ENCODE results near the gene DPF3. TPM values are rescaled to one million over a fixed set of nuclear protein-coding genes. Genes with fewer than 3 reads are reported as not detected.
A peak's percentile ranks its signal among the peaks of the same experiment; 100 is the strongest.

The DPF3 gene
- total and polyA plus RNA-seq, 9 of the 15 experiments (the other 6 are each of a cell fraction or from before 2014, with no cell fraction given), result 0.21 to 4.9 (median 1.2) TPM

DNA sequence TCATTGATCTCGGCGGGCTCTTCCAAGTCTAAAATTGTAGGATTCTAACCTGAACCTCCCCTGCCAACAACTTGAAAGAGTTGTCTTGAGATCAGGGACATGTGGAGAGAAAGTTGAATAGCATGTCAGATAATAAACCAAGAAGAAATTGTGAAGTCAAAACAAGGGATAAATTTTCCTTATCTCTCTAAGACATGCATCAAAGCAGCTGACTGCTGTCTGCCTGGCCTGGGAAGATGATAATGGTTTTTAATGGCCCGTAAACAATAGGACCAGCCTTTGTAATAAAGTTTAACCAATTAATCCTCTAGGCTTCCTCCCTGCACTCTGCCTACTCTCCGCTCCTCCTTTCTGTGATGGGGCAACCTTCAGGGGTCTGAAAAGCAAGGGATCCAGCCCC lies 67.9 kb downstream of the DPF3 start (continued):
- TF ChIP-seq RHOXF2B (CRISPR knock-in tag; conservative IDR thresholded peaks at IDR 0.05) (no peak), MAZ (CRISPR knock-in tag; conservative IDR thresholded peaks at IDR 0.05 in 1 of 2, IDR thresholded peaks at IDR 0.05 in 1 of 2) (no peak), SMAD4 (CRISPR knock-in tag; conservative IDR thresholded peaks at IDR 0.05) (peak; percentile 100), FUS (optimal IDR thresholded peaks at IDR 0.05; ENCODE audit: low read depth, low read length) (no peak), ZNF778 (CRISPR knock-in tag; IDR thresholded peaks at IDR 0.05) (no peak), PCBP2 (IDR thresholded peaks at IDR 0.05; ENCODE audit: low read depth, low read length, poor library complexity, severe bottlenecking) (no peak), ZNF41 (CRISPR knock-in tag; conservative IDR thresholded peaks at IDR 0.05) (no peak), ZNF280A (IDR thresholded peaks at IDR 0.05; ENCODE audit: low read depth, partially characterized antibody) (no peak), THRAP3 (IDR thresholded peaks at IDR 0.05; ENCODE audit: borderline replicate concordance) (no peak), ZNF583 (CRISPR knock-in tag; IDR thresholded peaks at IDR 0.05) (no peak), BMI1 (IDR thresholded peaks at IDR 0.05; ENCODE audit: low read length) (no peak), NFE2 (IDR thresholded peaks at IDR 0.05; ENCODE audit: low read depth) (no peak), FOXJ2 (tag; IDR thresholded peaks at IDR 0.05) (peak; percentile 76; the same call in 1 of the 2 replicates), NR2F6 (CRISPR knock-in tag; IDR thresholded peaks at IDR 0.05) (no peak), CEBPB (tag; IDR thresholded peaks at IDR 0.05) (no peak), PHF20 (IDR thresholded peaks at IDR 0.05; ENCODE audit: partially characterized antibody) (no peak), HMGXB4 (CRISPR knock-in tag; IDR thresholded peaks at IDR 0.05) (no peak), NFRKB (IDR thresholded peaks at IDR 0.05; ENCODE audit: low read depth) (no peak), RCOR1 (IDR thresholded peaks at IDR 0.05; ENCODE audit: borderline replicate concordance in 1 of 2, low read depth in 2 of 2, low read length in 2 of 2) (peak; percentile 32 to 87; a peak in 3 of 4 replicates), MECOM (CRISPR knock-in tag; IDR thresholded peaks at IDR 0.05) (peak; percentile 90), UBTF (IDR thresholded peaks at IDR 0.05; ENCODE audit: borderline replicate concordance in 1 of 2, low read depth in 2 of 2, low read length in 2 of 2) (no peak)
- TF ChIP-seq, protein P1, sequence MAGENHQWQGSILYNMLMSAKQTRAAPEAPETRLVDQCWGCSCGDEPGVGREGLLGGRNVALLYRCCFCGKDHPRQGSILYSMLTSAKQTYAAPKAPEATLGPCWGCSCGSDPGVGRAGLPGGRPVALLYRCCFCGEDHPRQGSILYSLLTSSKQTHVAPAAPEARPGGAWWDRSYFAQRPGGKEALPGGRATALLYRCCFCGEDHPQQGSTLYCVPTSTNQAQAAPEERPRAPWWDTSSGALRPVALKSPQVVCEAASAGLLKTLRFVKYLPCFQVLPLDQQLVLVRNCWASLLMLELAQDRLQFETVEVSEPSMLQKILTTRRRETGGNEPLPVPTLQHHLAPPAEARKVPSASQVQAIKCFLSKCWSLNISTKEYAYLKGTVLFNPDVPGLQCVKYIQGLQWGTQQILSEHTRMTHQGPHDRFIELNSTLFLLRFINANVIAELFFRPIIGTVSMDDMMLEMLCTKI (IDR thresholded peaks at IDR 0.05; ENCODE audit: partially characterized antibody), result no peak
- TF ChIP-seq, protein P2, sequence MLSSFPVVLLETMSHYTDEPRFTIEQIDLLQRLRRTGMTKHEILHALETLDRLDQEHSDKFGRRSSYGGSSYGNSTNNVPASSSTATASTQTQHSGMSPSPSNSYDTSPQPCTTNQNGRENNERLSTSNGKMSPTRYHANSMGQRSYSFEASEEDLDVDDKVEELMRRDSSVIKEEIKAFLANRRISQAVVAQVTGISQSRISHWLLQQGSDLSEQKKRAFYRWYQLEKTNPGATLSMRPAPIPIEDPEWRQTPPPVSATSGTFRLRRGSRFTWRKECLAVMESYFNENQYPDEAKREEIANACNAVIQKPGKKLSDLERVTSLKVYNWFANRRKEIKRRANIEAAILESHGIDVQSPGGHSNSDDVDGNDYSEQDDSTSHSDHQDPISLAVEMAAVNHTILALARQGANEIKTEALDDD (IDR thresholded peaks at IDR 0.05), result peak; percentile 41; the same call in 1 of the 2 replicates

Measured in K562 (cell line).